Measurements from ENCODE around the gene MGLL. TPM values are rescaled to one million over a fixed set of nuclear protein-coding genes. Genes with fewer than 3 reads are reported as not detected.

MGLL gene
- polyA plus RNA-seq, 1 experiment: 108 TPM

- no peak for DNase-seq (ENCODE audit: low read depth)
- POLR2A ChIA-PET: no interaction called here
- CTCF ChIA-PET: interaction anchor here (0.6 kb wide), 1 partner anchor 100 kb away, joined by 3 read pairs; no protein-coding TSS in a partner anchor
- Histone ChIP-seq H3K27me3 (ENCODE audit: control insufficient read depth, insufficient read depth, low read length) (peaks cover 3% of the 10 kb centered on the region), H3K4me3 (ENCODE audit: low read depth, low read length) (no peak overlapping the region), H3K36me3 (ENCODE audit: control insufficient read depth, insufficient read depth, low read length) (no peaks in the 10 kb centered on the region)
- TF ChIP-seq CTCF (IDR thresholded peaks at IDR 0.05; ENCODE audit: insufficient read depth, low read depth, low read length): no peak
Measured at GRCh38 chr3:127860211-127860696, 37.9 kb upstream of the MGLL start.

DNA sequence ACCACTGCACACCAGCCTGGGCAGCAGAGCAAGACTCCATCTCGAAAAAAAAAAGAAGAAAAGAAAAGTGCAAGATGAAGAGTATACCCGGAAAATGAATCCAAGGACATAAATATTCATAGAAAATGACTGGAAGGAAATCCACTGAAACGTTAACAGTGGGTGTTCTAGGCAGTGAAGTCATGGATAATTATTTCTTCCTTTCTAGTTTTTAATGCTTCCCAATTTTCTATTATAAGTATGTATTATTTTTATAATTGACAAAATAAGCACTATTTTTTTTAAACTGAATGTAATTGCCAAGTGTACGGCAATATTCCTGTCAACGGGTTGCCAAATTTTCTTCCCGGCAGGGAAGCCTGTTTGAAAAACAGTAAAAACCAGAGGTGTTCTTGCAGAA, 37.4 kb upstream of the MGLL start:
- Histone ChIP-seq H3K27me3 (ENCODE audit: control insufficient read depth, insufficient read depth, low read length) (peaks cover 6% of the 10 kb centered on the region), H3K36me3 (ENCODE audit: control insufficient read depth, insufficient read depth, low read length) (no peaks in the 10 kb centered on the region), H3K4me3 (ENCODE audit: low read depth, low read length) (no peak overlapping the region)
- no peak for DNase-seq (ENCODE audit: low read depth)
- CTCF ChIA-PET: no interaction called here
- no peak for TF ChIP-seq CTCF (IDR thresholded peaks at IDR 0.05; ENCODE audit: insufficient read depth, low read depth, low read length)
- POLR2A ChIA-PET: no interaction called here

DNA sequence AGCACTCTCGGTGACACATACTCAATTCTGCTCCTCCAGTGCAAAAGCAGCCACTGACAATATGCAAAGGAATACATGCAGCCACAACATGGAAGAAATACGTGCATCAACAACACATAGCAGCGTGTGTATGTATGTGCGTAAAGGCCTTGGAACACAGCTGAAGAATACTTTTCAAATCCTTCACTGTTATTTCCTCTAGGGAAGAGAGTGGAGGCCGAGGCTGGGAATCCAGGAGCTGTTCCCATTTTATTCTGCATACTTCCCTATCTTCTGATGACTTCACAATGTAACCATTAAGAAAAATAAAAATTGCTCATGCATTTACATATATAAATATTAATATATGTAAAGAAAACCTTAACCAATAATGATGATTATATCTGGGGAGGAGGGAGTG, 36.6 kb upstream of the MGLL start:
- H3K27me3 ChIP-seq (ENCODE audit: control insufficient read depth, insufficient read depth, low read length): peaks cover 6% of the 10 kb centered on the region
- H3K4me3 ChIP-seq (ENCODE audit: low read depth, low read length): no peak overlapping the region
- TF ChIP-seq CTCF (IDR thresholded peaks at IDR 0.05; ENCODE audit: insufficient read depth, low read depth, low read length): no peak
- H3K36me3 ChIP-seq (ENCODE audit: control insufficient read depth, insufficient read depth, low read length): no peaks in the 10 kb centered on the region
- no peak for DNase-seq (ENCODE audit: low read depth)
- POLR2A ChIA-PET: no interaction called here
- CTCF ChIA-PET: interaction anchor here (0.8 kb wide), 1 partner anchor 165 kb away, joined by 3 read pairs; no protein-coding TSS in a partner anchor

DNA sequence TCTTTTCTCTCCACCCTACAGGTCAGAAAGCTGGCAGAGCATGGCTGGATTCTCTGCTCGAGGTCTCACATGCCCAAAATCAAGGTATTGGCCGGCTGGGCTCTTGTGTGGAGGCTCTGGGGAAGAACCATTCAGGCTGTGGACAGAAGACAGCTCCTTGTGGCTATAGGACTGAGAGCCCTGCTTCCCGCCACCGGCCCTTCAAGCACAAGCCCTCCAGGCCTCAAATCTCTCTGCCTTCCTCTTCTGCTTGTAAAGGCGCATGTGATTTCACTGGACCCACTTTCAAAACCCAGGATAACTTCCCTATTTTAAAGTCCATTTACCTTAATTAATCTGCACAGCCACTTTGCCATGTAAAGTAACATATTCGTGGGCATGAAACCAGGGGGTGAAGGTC, 36.2 kb upstream of the MGLL start:
- ChIA-PET CTCF (interaction anchor here (0.8 to 1.2 kb wide), 2 partner anchors 164 to 168 kb away, joined by 3 to 4 read pairs; no protein-coding TSS in a partner anchor), POLR2A (no interaction called here)
- peaks cover 9% of the 10 kb centered on the region for H3K27me3 ChIP-seq (ENCODE audit: control insufficient read depth, insufficient read depth, low read length)
- H3K36me3 ChIP-seq (ENCODE audit: control insufficient read depth, insufficient read depth, low read length): no peaks in the 10 kb centered on the region
- TF ChIP-seq CTCF (IDR thresholded peaks at IDR 0.05; ENCODE audit: insufficient read depth, low read depth, low read length): no peak
- H3K4me3 ChIP-seq (ENCODE audit: low read depth, low read length): no peak overlapping the region
- no peak for DNase-seq (ENCODE audit: low read depth)

DNA sequence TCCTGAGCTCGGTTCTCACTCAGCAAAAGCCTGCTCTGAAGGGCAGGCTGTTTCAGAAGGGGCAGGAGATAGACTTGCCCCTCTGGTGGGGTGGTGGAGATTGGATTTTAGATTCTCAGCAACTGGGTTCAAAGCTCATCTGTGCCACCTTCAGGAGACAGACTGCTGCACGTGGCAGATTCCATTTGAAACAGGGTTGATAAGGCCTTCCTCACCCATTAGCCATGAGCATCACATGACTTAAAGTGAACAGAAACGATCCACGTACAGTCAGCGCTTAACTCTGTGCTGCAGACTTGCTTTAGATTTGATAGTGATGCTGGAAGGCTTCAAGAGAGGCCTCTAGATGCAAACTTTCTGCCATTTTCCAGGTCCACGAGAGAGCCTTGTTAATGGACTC, 35.0 kb upstream of the MGLL start:
- Histone ChIP-seq H3K27me3 (ENCODE audit: control insufficient read depth, insufficient read depth, low read length) (peaks cover 10% of the 10 kb centered on the region), H3K4me3 (ENCODE audit: low read depth, low read length) (no peak overlapping the region), H3K36me3 (ENCODE audit: control insufficient read depth, insufficient read depth, low read length) (no peaks in the 10 kb centered on the region)
- POLR2A ChIA-PET: no interaction called here
- CTCF ChIA-PET: interaction anchor here (1.2 to 1.3 kb wide), 2 partner anchors 14 to 166 kb away, joined by 4 to 5 read pairs; no protein-coding TSS in a partner anchor
- peak; percentile 23; the same call in 1 of the 2 replicates for TF ChIP-seq CTCF (IDR thresholded peaks at IDR 0.05; ENCODE audit: insufficient read depth, low read depth, low read length)
- no peak for DNase-seq (ENCODE audit: low read depth)

Measured in BJ (cell line).